Neural crest cell (in vitro differentiated cells): ENCODE data around the gene MED12L. TPM values are rescaled to one million over a fixed set of nuclear protein-coding genes. Genes with fewer than 3 reads are reported as not detected.

Experiments
- DNase-seq: peaks from one replicate; pipeline ENCODE4 v3.0.0; 2021; ENCODE audit warnings: low read depth, mixed read lengths, low spot score
- H3K27ac Mint-ChIP-seq: one replicate; pipeline ENCODE4 v1.8.0; 2021; ENCODE audit warnings: mild to moderate bottlenecking, mixed read lengths; ENCODE audit not compliant: unreplicated experiment
- H3K27me3 Mint-ChIP-seq: 2 replicates; pipeline ENCODE4 v1.8.0; 2021; ENCODE audit warnings: low read depth, mild to moderate bottlenecking, mixed read lengths
- H3K36me3 Mint-ChIP-seq: 2 replicates; pipeline ENCODE4 v1.8.0; 2021; ENCODE audit warnings: low read depth, mild to moderate bottlenecking, mixed read lengths
- H3K4me1 Mint-ChIP-seq: 2 replicates; pipeline ENCODE4 v1.8.0; 2021; ENCODE audit warnings: mixed read lengths
- H3K4me3 Mint-ChIP-seq: one replicate; pipeline ENCODE4 v1.8.0; 2021; ENCODE audit warnings: mild to moderate bottlenecking, mixed read lengths
- H3K9me3 Mint-ChIP-seq: 2 replicates; pipeline ENCODE4 v1.8.0; 2021; ENCODE audit warnings: mixed read lengths
- total RNA-seq: library from RNA; stranded (reverse); gene quantifications from 2 replicates; pipeline ENCODE4 v1.2.1, GENCODE V29; 2021
- TF ChIP-seq, protein P1 (sequence below): fragments of 200-600 bp; sonication (generic); conservative IDR thresholded peaks from 2 replicates; pipeline ENCODE4 v1.5.0; 2021; ENCODE audit warnings: antibody characterized with exemption, mild to moderate bottlenecking

The MED12L gene
- total RNA-seq, 1 donor from 2014 or later = 12.2 TPM

DNA sequence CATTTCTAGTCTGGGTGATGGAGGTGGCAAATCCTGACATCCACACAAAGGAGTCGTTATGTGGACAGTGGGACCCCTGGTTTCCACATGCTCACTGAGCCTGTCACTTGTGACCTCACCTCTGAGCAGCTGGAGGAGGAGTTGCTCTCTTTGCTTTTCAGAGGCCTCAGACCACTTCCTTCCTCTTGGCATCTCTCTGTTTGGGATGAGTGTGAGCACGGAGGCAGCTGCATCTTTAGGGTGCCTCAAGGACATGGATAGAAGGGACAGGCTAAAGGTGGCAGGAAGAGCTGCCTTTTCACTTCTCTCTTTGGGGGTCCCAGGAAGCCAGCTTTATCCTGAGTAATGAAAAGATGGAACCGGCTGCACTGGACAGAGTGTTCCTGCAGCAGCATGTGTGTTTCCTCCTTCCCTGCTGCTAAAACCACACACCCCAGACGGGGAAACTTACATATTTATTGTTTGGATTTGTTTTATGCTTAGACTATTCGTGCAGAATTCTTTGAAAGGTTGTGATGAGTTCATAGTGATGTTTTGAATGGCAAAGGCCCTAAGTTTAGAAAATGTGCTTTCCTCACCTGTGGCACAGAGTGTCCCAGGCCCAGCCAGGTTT is 85.8 kb downstream of the MED12L start:
- H3K4me3 Mint-ChIP-seq = no peak overlapping the region
- no peaks in the 10 kb centered on the region for H3K9me3 Mint-ChIP-seq
- H3K4me1 Mint-ChIP-seq = peaks cover 20% of the 10 kb centered on the region
- no peak for DNase-seq
- TF ChIP-seq, protein P1, sequence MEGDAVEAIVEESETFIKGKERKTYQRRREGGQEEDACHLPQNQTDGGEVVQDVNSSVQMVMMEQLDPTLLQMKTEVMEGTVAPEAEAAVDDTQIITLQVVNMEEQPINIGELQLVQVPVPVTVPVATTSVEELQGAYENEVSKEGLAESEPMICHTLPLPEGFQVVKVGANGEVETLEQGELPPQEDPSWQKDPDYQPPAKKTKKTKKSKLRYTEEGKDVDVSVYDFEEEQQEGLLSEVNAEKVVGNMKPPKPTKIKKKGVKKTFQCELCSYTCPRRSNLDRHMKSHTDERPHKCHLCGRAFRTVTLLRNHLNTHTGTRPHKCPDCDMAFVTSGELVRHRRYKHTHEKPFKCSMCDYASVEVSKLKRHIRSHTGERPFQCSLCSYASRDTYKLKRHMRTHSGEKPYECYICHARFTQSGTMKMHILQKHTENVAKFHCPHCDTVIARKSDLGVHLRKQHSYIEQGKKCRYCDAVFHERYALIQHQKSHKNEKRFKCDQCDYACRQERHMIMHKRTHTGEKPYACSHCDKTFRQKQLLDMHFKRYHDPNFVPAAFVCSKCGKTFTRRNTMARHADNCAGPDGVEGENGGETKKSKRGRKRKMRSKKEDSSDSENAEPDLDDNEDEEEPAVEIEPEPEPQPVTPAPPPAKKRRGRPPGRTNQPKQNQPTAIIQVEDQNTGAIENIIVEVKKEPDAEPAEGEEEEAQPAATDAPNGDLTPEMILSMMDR = no peak
- peak overlapping the region; percentile 46 for H3K27ac Mint-ChIP-seq
- H3K27me3 Mint-ChIP-seq = no peaks in the 10 kb centered on the region
- H3K36me3 Mint-ChIP-seq = no peaks in the 10 kb centered on the region

DNA sequence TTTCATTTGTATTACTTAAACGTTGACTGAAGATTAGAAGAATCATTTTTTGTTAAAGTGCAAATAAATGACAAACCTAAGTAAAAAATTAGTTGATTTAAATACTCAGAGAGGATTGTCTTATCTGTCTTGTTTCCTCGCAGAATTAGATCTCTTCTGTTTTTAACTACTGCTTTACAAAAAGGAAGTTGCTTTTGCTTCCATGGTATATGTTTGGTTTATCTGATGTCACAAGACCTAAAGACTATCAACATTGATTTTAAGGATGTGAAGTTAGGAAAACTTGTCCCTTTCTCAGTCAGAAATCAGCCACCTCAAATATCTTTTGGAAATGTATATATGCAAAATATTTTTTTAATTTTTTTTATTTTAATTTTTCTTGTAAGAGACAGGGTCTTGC is 88.9 kb downstream of the MED12L start:
- no peak overlapping the region for H3K4me3 Mint-ChIP-seq
- DNase-seq = no peak
- H3K4me1 Mint-ChIP-seq = peaks cover 20% of the 10 kb centered on the region
- no peaks in the 10 kb centered on the region for H3K36me3 Mint-ChIP-seq
- H3K27ac Mint-ChIP-seq = no peak overlapping the region
- TF ChIP-seq, protein P1 = no peak
- no peaks in the 10 kb centered on the region for H3K27me3 Mint-ChIP-seq
- H3K9me3 Mint-ChIP-seq = no peaks in the 10 kb centered on the region

DNA sequence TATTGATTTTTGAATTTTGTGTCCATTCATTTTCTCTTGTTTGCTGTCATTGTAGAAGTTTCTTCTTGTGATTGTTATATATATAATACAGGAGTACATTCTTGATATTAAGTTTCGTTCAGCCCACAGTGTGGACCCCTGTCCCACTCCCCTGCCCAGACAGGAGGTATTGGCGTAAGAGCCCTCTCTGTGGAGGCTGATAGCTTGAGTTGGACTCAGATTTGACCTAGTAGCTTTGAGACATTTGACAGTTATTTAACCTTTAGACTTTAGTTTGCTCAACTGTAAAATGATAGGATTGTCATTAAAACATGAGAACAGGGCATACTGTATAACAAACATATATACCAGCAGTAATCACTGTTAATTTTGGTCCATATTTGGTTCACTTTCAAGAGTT is 90.5 kb downstream of the MED12L start:
- no peaks in the 10 kb centered on the region for H3K27me3 Mint-ChIP-seq
- TF ChIP-seq, protein P1 = no peak
- no peak for DNase-seq
- H3K4me1 Mint-ChIP-seq = peaks cover 14% of the 10 kb centered on the region
- no peak overlapping the region for H3K27ac Mint-ChIP-seq
- H3K9me3 Mint-ChIP-seq = no peaks in the 10 kb centered on the region
- no peaks in the 10 kb centered on the region for H3K36me3 Mint-ChIP-seq
- H3K4me3 Mint-ChIP-seq = no peak overlapping the region

DNA sequence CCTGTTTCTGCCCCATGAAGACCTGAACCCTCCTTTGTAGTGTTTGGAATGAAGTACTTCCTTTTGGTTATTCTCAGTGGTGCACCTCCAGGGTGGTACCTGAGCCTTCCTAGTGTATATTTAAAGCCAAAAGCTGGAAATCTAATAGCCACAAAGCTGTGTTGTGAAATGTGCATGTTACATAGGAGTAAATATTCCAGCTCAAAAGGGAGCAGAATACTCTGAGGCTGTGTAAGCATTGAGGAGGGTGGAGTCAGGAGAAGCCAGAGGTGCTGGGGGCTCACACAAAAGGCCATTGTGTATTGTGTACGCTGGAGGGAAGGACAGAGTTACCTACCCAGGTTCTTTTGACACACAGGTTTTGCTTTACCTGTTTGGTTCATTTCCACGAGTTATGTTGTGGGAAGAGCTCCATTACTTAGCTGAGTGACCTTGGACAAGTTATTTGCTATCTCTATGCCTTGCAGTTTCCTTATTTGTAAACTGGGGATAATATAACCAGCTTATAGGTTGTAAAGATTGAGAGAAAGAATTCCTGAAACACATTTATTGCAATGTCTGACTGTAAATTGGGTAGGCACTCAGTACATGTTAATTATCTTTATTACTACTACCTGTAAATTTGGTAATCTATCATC is 92.9 kb downstream of the MED12L start:
- Mint-ChIP-seq H3K4me3 (no peak overlapping the region), H3K36me3 (no peaks in the 10 kb centered on the region), H3K9me3 (no peaks in the 10 kb centered on the region), H3K27me3 (no peaks in the 10 kb centered on the region), H3K4me1 (peaks cover 3% of the 10 kb centered on the region), H3K27ac (no peak overlapping the region)
- no peak for DNase-seq
- TF ChIP-seq, protein P1 = no peak

DNA sequence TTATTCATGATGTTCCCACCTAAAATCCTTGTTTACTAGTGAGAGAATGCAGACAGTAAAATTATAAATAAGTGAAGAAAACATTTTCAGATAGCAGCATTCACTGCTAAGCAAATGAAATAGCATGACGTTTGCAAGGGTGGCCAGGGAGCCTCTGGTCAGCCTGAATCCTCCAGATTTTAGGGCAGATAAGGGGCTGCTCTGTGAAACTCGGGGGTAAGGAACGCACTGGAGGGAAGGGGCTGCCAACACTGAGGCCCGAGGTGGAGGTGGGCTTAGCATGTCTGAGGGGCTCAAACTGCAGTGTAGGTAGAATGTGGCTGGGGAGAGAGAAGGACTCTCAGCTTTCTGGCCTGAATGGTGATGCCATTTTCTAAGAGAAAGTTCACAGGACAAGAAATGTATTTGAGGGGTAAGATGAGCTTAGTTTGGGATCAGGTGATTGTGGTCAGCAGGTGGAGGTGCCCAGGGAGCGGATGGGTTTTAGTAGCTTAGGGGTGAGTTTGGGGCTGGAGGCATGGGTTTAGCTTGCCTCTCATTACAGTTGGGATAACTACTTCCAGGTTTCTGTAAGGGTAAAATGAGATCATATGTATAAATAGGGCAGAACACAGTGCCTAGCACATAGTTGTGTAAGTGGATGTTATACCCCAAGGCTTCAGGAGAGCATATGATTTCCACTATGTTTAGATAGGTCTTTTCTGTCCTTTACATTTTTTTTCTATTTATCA is 97.0 kb downstream of the MED12L start:
- DNase-seq = no peak
- Mint-ChIP-seq H3K27ac (peak overlapping the region; percentile 76), H3K36me3 (no peaks in the 10 kb centered on the region), H3K27me3 (no peaks in the 10 kb centered on the region), H3K4me1 (peaks cover 4% of the 10 kb centered on the region), H3K4me3 (no peak overlapping the region), H3K9me3 (no peaks in the 10 kb centered on the region)
- TF ChIP-seq, protein P1 = no peak
